ENCODE measurements around the gene MT1B.

The MT1B gene

GRCh38 chr16:56643833-56644232 lies 7.9 kb upstream of the MT1B start:
- DNase-seq (ENCODE audit: insufficient read length) (no peak), FAIRE-seq (no peak)
- no peak for TF ChIP-seq POLR2A (IDR thresholded peaks at IDR 0.05; ENCODE audit: low read depth, low read length)
- TF ChIP-seq POLR2AphosphoS5 (IDR thresholded peaks at IDR 0.05; ENCODE audit: low read depth, low read length), result no peak

- TF ChIP-seq POLR2A (IDR thresholded peaks at IDR 0.05; ENCODE audit: low read depth, low read length), result no peak
- no peak for FAIRE-seq
Measured at GRCh38 chr16:56645311-56645710, 6.4 kb upstream of the MT1B start.

GRCh38 chr16:56645838-56646237 lies 5.8 kb upstream of the MT1B start:
- TF ChIP-seq POLR2AphosphoS5 (IDR thresholded peaks at IDR 0.05; ENCODE audit: low read depth, low read length) (no peak), TAF1 (IDR thresholded peaks at IDR 0.05; ENCODE audit: borderline replicate concordance, low read depth, low read length) (no peak), POLR2A (IDR thresholded peaks at IDR 0.05; ENCODE audit: low read depth, low read length) (no peak)
- FAIRE-seq (no peak), DNase-seq (ENCODE audit: insufficient read length) (no peak)

More at GRCh38 chr16:56645311-56645710, 6.4 kb upstream of the MT1B start:
- DNase-seq (ENCODE audit: insufficient read length), result no peak

- no peak for FAIRE-seq
- DNase-seq (ENCODE audit: insufficient read length), result no peak
- no peak for TF ChIP-seq TAF1 (IDR thresholded peaks at IDR 0.05; ENCODE audit: borderline replicate concordance, low read depth, low read length)
- TF ChIP-seq POLR2AphosphoS5 (IDR thresholded peaks at IDR 0.05; ENCODE audit: low read depth, low read length), result no peak
- TF ChIP-seq POLR2A (IDR thresholded peaks at IDR 0.05; ENCODE audit: low read depth, low read length), result no peak
Measured at GRCh38 chr16:56647641-56648431, 3.9 kb upstream of the MT1B start.

GRCh38 chr16:56649271-56649670 lies 2.4 kb upstream of the MT1B start:
- no peak for FAIRE-seq
- TF ChIP-seq POLR2A (IDR thresholded peaks at IDR 0.05; ENCODE audit: low read depth, low read length) (no peak), POLR2AphosphoS5 (IDR thresholded peaks at IDR 0.05; ENCODE audit: low read depth, low read length) (no peak), TAF1 (IDR thresholded peaks at IDR 0.05; ENCODE audit: borderline replicate concordance, low read depth, low read length) (no peak)
- no peak for DNase-seq (ENCODE audit: insufficient read length)

- DNase-seq (ENCODE audit: insufficient read length) (no peak), FAIRE-seq (no peak)
- TF ChIP-seq POLR2AphosphoS5 (IDR thresholded peaks at IDR 0.05; ENCODE audit: low read depth, low read length) (no peak), POLR2A (IDR thresholded peaks at IDR 0.05; ENCODE audit: low read depth, low read length) (no peak), TAF1 (IDR thresholded peaks at IDR 0.05; ENCODE audit: borderline replicate concordance, low read depth, low read length) (no peak)
Measured at GRCh38 chr16:56649820-56650219, 1.9 kb upstream of the MT1B start.

- FAIRE-seq, result no peak
- no peak for TF ChIP-seq POLR2A (IDR thresholded peaks at IDR 0.05; ENCODE audit: low read depth, low read length)
Measured at GRCh38 chr16:56652600-56652999, 914 bp downstream of the MT1B start.

GRCh38 chr16:56653218-56653617 lies 1.5 kb downstream of the MT1B start:
- FAIRE-seq, result no peak
- TF ChIP-seq POLR2AphosphoS5 (IDR thresholded peaks at IDR 0.05; ENCODE audit: low read depth, low read length) (no peak), POLR2A (IDR thresholded peaks at IDR 0.05; ENCODE audit: low read depth, low read length) (no peak), TAF1 (IDR thresholded peaks at IDR 0.05; ENCODE audit: borderline replicate concordance, low read depth, low read length) (no peak)
- DNase-seq (ENCODE audit: insufficient read length), result no peak

More at GRCh38 chr16:56652600-56652999, 914 bp downstream of the MT1B start:
- DNase-seq (ENCODE audit: insufficient read length), result no peak

GRCh38 chr16:56657555-56658326 lies 6.1 kb downstream of the MT1B start, which contains the start of gene MT1F:
MT1F (plus strand) TSS chr16:56657959; CDS start chr16:56658059, 100 bp downstream.
- FAIRE-seq (no peak), DNase-seq (ENCODE audit: insufficient read length) (no peak)
- TF ChIP-seq POLR2A (IDR thresholded peaks at IDR 0.05; ENCODE audit: low read depth, low read length), result no peak
- TF ChIP-seq TAF1 (IDR thresholded peaks at IDR 0.05; ENCODE audit: borderline replicate concordance, low read depth, low read length), result no peak
- no peak for TF ChIP-seq POLR2AphosphoS5 (IDR thresholded peaks at IDR 0.05; ENCODE audit: low read depth, low read length)

GRCh38 chr16:56658327-56658875 lies 6.7 kb downstream of the MT1B start:
- FAIRE-seq, result no peak
- DNase-seq (ENCODE audit: insufficient read length), result no peak
- TF ChIP-seq POLR2A (IDR thresholded peaks at IDR 0.05; ENCODE audit: low read depth, low read length), result no peak
- TF ChIP-seq POLR2AphosphoS5 (IDR thresholded peaks at IDR 0.05; ENCODE audit: low read depth, low read length), result no peak
- no peak for TF ChIP-seq TAF1 (IDR thresholded peaks at IDR 0.05; ENCODE audit: borderline replicate concordance, low read depth, low read length)

- DNase-seq (ENCODE audit: insufficient read length) (no peak), FAIRE-seq (no peak)
- TF ChIP-seq POLR2AphosphoS5 (IDR thresholded peaks at IDR 0.05; ENCODE audit: low read depth, low read length) (no peak), TAF1 (IDR thresholded peaks at IDR 0.05; ENCODE audit: borderline replicate concordance, low read depth, low read length) (no peak), POLR2A (IDR thresholded peaks at IDR 0.05; ENCODE audit: low read depth, low read length) (no peak)
Measured at GRCh38 chr16:56662357-56663354, 11.0 kb downstream of the MT1B start.
